OCI-LY7 (cell line): ENCODE results near the gene ANKRD45. TPM values are rescaled to one million over a fixed set of nuclear protein-coding genes. Genes with fewer than 3 reads are reported as not detected.
A peak's percentile ranks its signal among the peaks of the same experiment; 100 is the strongest.

Experiments
- BruUV-seq: library from RNA; stranded (reverse); fragments of 400-500 nt; replicated peaks from 2 replicates; lab custom pipeline; 2021; lab: Mats Ljungman, UMichigan
- CTCF ChIA-PET: fragments of 300-600 bp; sonication (Branson Sonifier 250); formaldehyde crosslinking; loops from one replicate; lab custom pipeline; 2022; ENCODE audit warnings: antibody characterized with exemption; ENCODE audit not compliant: unreplicated experiment; lab: Charles Lee
- POLR2A ChIA-PET: fragments of 300-600 bp; sonication (Branson Sonifier 250); formaldehyde crosslinking; loops from one replicate; lab custom pipeline; 2022; ENCODE audit warnings: antibody characterized with exemption; lab: Charles Lee
- DNase-seq: peaks from one replicate; pipeline ENCODE4 v3.0.0-alpha.2; 2015; ENCODE audit warnings: low spot score
- H2AFZ ChIP-seq: fragments of 200-600 bp; sonication (generic), shearing (Covaris generic); 2 replicates; pipeline ENCODE4 v1.6.1; 2014; ENCODE audit warnings: mild to moderate bottlenecking, antibody characterized with exemption, low read length, moderate library complexity
- H3K27ac ChIP-seq: fragments of 200-600 bp; sonication (generic); 2 replicates; pipeline ENCODE4 v1.5.1; 2014; ENCODE audit warnings: mixed run types, low read depth, mild to moderate bottlenecking, moderate library complexity, low read length, inconsistent platforms; ENCODE audit not compliant: poor library complexity, severe bottlenecking
- H3K36me3 ChIP-seq: fragments of 200-600 bp; sonication (generic); 2 replicates; pipeline ENCODE4 v1.6.1; 2014; ENCODE audit warnings: mild to moderate bottlenecking, antibody characterized with exemption, low read length, moderate library complexity, mixed read lengths; ENCODE audit not compliant: insufficient read depth
- H3K4me1 ChIP-seq: fragments of 200-600 bp; sonication (generic); 2 replicates; pipeline ENCODE4 v1.5.1; 2014; ENCODE audit warnings: mild to moderate bottlenecking, low read length; ENCODE audit not compliant: insufficient read depth, poor library complexity, severe bottlenecking
- H3K4me2 ChIP-seq: fragments of 200-600 bp; sonication (generic); 2 replicates; pipeline ENCODE4 v1.6.1; 2014; ENCODE audit warnings: mild to moderate bottlenecking, low read length
- H3K4me3 ChIP-seq: fragments of 200-600 bp; sonication (generic); 2 replicates; pipeline ENCODE4 v1.5.1; 2014; ENCODE audit warnings: mild to moderate bottlenecking, low read depth, low read length; ENCODE audit not compliant: poor library complexity, severe bottlenecking
- H3K79me2 ChIP-seq: fragments of 200-600 bp; sonication (generic); 2 replicates; pipeline ENCODE4 v1.6.1; 2016; ENCODE audit warnings: low read depth, mild to moderate bottlenecking, low read length, moderate library complexity, mixed read lengths; ENCODE audit not compliant: insufficient read depth
- H3K9me2 ChIP-seq: fragments of 200-600 bp; sonication (generic); 2 replicates; pipeline ENCODE4 v1.6.1; 2016; ENCODE audit warnings: mild to moderate bottlenecking, low read length, mixed read lengths; ENCODE audit not compliant: insufficient read depth
- H3K9me3 ChIP-seq: fragments of 200-600 bp; sonication (generic); 2 replicates; pipeline ENCODE4 v1.6.1; 2014; ENCODE audit warnings: mild to moderate bottlenecking, mixed run types, low read length, mixed read lengths
- H4K20me1 ChIP-seq: fragments of 200-600 bp; sonication (generic); 2 replicates; pipeline ENCODE4 v1.6.1; 2014; ENCODE audit warnings: mild to moderate bottlenecking, antibody characterized with exemption, low read length, moderate library complexity, mixed read lengths; ENCODE audit not compliant: insufficient read depth
- CTCF ChIP-seq: fragments of 200-600 bp; sonication (generic); conservative IDR thresholded peaks from 2 replicates; pipeline ENCODE4 v1.5.1; 2014; ENCODE audit warnings: mild to moderate bottlenecking, antibody characterized with exemption, low read length, moderate library complexity, mixed read lengths
- EZH2phosphoT487 ChIP-seq: fragments of 200-600 bp; sonication (generic); IDR thresholded peaks from 2 replicates; pipeline ENCODE4 v1.6.1; 2018; ENCODE audit warnings: low read depth, borderline replicate concordance, mild to moderate bottlenecking, mixed run types, antibody characterized with exemption, low read length, moderate library complexity, mixed read lengths
- intact Hi-C: fragments of 100-400 bp; cut with micrococcal nuclease; formaldehyde crosslinking; loops from one replicate; pipeline ENCODE4 v1.10.0; 2022; ENCODE audit not compliant: unreplicated experiment
- total RNA-seq, 2 experiments: library from RNA; depleted of rRNA in 1 of 2; stranded (reverse); fragments of >200 nt in 1 of 2; shearing (Covaris generic) in 1 of 2; gene quantifications; 2 replicates each; pipeline ENCODE4 v1.2.3, GENCODE V29; 2014 to 2022

The ANKRD45 gene
- total RNA-seq, 2 experiments from 2014 or later = 0.30 TPM; not detected in 1

- H4K20me1 ChIP-seq = no peaks in the 10 kb centered on the region
- intact Hi-C loops = loop anchor here (2.0 to 10.0 kb wide), 4 partner anchors 110 to 1183 kb away; partner anchors contain the start of genes CENPL, DARS2 and SUCO
- peak within 1 kb of the TSS; percentile 69 for H3K4me2 ChIP-seq
- ChIA-PET CTCF (no interaction called here), POLR2A (interaction anchor here (0.5 to 2.1 kb wide), 8 partner anchors 8 to 298 kb away, joined by 3 to 7 read pairs (median 3); no protein-coding TSS in a partner anchor)
- peak within 1 kb of the TSS; percentile 99 for H2AFZ ChIP-seq
- H3K27ac ChIP-seq = peak within 1 kb of the TSS; percentile 77
- BruUV-seq = TSS peak; percentile 60
- H3K4me1 ChIP-seq = peaks cover 23% of the 10 kb centered on the region
- H3K36me3 ChIP-seq = peaks cover 17% of the 10 kb centered on the region
- no peaks in the 10 kb centered on the region for H3K9me3 ChIP-seq
- peak; percentile 94 for DNase-seq
- no peaks in the 10 kb centered on the region for H3K9me2 ChIP-seq
- H3K79me2 ChIP-seq = peaks cover 33% of the 10 kb centered on the region
- peak within 1 kb of the TSS; percentile 78 for H3K4me3 ChIP-seq
- TF ChIP-seq EZH2phosphoT487 (no peak), CTCF (0 out of 2 replicates have a peak, but pooled peaks have one; percentile 38)
Observed at GRCh38 chr1:173714759-173715537, 45.3 kb upstream of the ANKRD45 start, which contains the start of gene KLHL20. KLHL20 (plus strand) TSS chr1:173714981; CDS start chr1:173716044, 1,063 bp downstream.

- H3K4me3 ChIP-seq = peak overlapping the region; percentile 78
- intact Hi-C loops = loop anchor here (2.0 to 10.0 kb wide), 4 partner anchors 110 to 1182 kb away; partner anchors contain the start of genes CENPL, DARS2 and SUCO
- H4K20me1 ChIP-seq = no peaks in the 10 kb centered on the region
- no peaks in the 10 kb centered on the region for H3K9me3 ChIP-seq
- peak overlapping the region; percentile 99 for H2AFZ ChIP-seq
- BruUV-seq = no TSS peak
- H3K27ac ChIP-seq = peak overlapping the region; percentile 77
- H3K36me3 ChIP-seq = peaks cover 17% of the 10 kb centered on the region
- DNase-seq = no peak
- H3K79me2 ChIP-seq = peaks cover 33% of the 10 kb centered on the region
- POLR2A ChIA-PET = interaction anchor here (1.0 to 2.1 kb wide), 5 partner anchors 9 to 238 kb away, joined by 3 to 7 read pairs (median 4); no protein-coding TSS in a partner anchor
- CTCF ChIA-PET = no interaction called here
- H3K9me2 ChIP-seq = no peaks in the 10 kb centered on the region
- H3K4me1 ChIP-seq = peaks cover 23% of the 10 kb centered on the region
- TF ChIP-seq CTCF (no peak), EZH2phosphoT487 (no peak)
- H3K4me2 ChIP-seq = peak overlapping the region; percentile 69
Observed at GRCh38 chr1:173714441-173714758, 44.7 kb upstream of the ANKRD45 start.
